NCI-H460 (cell line): ENCODE measurements around the gene NT5C2. TPM values are rescaled to one million over a fixed set of nuclear protein-coding genes. Genes with fewer than 3 reads are reported as not detected.
"Not testable (repeated sequence)": the region's sequence is repeated elsewhere in the genome, so short reads cannot be mapped to it uniquely, and the experiment has no call there.

Source experiments
- DNase-seq: peaks from one replicate; pipeline ENCODE4 v3.0.0-alpha.2; 2016; ENCODE audit warnings: low read depth; ENCODE audit errors: extremely low read depth
- total RNA-seq: library from RNA; depleted of rRNA; stranded (reverse); fragments of >200 nt; shearing (Covaris generic); gene quantifications from 2 replicates; pipeline ENCODE4 v1.2.3, GENCODE V29; 2014

NT5C2 gene
- total RNA-seq, 1 experiment from 2014 or later = 220 TPM

GRCh38 chr10:103095005-103095404 lies 98.1 kb downstream of the NT5C2 start:
- DNase-seq = no peak

- DNase-seq = no peak
Observed at GRCh38 chr10:103090911-103091310, 102.2 kb downstream of the NT5C2 start.

DNA sequence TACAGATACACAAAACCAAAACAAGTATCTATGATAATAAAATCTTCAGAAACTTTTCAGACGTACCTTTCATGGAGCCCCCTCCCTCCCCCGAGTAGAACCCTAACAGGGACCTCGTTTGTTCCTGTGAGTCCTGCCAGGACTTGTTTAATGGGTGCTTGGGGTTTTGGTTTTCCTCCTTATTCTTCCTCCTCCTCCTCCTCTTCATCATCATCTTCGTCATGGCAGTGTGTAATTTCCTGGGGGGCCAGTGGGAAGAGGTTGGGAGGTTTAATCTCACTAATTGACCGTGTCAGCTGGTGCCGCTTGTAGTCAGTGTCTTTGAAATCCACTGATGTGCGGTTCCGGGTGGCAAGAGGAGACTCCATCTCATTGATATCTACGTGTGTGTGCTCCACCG lies 103.6 kb downstream of the NT5C2 start:
- no peak for DNase-seq

GRCh38 chr10:103086799-103087198 lies 106.3 kb downstream of the NT5C2 start:
- DNase-seq = no peak

DNA sequence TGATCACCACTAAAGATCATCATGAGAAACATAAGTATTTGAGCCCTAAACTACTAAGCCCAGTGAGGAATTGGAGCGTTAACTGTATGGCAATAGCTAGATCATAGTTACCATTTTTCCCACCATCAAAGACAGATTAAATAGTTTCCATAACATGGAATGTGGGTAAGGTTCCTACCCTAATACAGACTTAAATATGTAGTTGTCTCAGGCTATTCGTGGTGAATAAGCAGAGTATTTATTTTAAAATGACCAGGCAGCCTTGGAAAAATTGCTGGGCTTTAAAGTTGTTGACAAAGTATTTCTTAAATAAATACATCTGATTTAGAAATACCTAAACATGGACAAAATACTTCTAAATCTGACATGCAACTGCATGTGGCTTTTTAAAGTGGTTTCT lies 106.8 kb downstream of the NT5C2 start:
- DNase-seq = no peak

DNA sequence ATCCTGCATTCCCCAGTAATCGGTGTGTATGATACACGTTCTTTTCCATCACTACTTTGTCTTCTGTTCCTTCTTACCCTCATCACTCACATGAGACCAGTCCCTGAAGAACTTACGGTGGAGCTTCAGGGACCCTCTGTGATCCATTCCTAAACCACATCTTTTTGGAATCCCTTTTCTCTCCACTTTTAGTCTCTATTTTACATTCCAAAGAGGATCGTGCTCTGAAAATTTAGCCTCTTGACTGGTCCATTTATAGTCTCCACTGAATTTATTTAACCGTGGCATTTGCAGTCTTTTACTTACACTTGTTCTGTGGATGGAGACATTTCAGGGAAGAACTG lies 109.1 kb downstream of the NT5C2 start:
- DNase-seq = no peak

DNA sequence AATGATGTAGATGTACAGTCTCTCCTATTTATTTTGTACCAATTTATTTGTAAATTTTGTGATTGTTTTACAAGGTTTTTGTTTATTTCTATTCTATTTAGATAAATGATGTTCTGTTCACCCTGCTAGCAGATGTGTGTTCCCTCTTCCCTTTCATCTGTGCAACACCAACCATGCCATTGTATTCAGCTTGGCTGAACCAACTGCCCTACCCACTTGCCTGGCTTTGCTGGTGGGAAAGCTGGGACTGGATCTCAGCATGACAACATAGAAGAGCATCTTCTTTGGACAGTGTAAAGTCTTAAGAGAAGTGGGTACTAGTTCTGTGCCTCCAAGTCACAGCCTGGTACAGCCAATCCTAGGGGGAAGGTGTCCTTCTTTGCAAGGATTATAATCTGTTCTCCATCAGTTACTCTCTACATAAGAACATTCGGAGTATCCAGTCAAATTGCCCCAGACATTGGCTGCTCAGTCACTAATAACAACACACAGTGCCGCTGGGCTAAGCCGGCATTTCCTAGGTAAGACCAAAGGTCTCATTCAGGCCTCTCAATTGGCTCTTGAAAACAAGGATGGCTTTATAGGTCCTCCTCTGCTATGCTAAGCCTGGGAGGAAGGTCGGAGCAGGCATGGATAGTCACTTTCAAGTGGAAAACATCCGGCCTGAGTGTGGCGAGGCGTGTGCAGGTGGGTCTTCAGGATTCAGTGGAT lies 109.7 kb downstream of the NT5C2 start:
- no peak for DNase-seq

DNA sequence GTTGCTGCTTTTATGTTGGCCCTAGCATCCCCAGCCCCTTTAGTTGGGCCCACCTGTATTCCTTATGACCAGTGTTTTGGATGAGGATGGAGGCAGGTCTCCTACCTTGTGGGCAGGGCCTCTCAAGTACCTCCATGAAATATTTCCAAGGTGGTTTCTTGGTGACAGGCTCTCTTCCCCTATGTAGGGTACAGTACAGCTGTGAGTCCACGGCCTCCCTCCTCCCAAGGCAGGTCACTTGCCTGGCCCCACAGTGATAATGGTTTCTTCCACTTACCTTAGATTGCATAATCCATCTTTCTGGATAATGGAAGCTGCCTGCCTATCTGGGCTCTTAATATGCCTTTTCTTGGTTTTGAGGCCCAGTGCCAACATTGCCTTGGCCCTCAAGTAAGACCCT lies 110.4 kb downstream of the NT5C2 start:
- DNase-seq = no peak

GRCh38 chr10:103080891-103081581 lies 112.0 kb downstream of the NT5C2 start:
- DNase-seq = no peak

DNA sequence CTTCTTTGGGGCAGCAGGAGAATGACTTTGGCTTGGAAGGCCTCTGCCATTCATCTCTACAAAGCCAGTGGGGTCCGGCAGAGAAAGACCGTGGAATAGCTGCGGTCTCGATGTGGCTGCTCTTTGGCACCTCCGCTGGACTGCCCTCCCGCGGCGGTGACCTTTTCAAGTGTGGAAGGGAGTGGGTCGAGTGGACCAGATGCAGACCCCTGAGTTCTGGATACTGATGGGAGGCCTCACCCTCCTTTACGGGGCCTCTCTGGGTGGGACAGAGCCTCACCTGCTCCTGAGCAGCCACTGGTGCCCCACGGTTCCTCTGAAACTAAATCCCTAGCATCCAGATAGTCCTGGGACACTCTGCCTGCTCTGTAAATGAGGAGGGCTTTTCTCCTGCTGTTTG lies 113.1 kb downstream of the NT5C2 start:
- no peak for DNase-seq

DNA sequence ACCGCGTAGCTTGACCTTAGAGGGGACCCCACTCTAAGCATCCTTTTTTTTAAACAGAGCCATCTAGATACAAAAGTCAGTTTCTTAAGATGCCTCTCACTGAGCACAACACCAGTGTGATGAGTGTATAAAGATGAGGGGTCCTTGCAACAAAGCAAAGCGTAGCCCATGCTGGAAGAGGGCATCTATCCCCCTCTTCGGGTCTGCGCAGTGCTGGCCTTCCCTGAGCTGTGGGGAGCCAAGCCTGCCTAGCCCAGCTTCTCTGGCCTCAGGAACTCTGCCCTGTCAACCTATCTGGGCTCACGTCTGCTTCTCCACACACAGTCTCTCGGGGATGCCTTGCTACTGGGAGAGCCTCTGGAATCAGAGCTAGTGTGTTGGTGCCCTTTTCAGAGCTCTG lies 114.0 kb downstream of the NT5C2 start:
- no peak for DNase-seq

- DNase-seq = no peak
Observed at GRCh38 chr10:103078676-103079075, 114.4 kb downstream of the NT5C2 start.

- DNase-seq = no peak
Observed at GRCh38 chr10:103078309-103078615, 114.8 kb downstream of the NT5C2 start.

DNA sequence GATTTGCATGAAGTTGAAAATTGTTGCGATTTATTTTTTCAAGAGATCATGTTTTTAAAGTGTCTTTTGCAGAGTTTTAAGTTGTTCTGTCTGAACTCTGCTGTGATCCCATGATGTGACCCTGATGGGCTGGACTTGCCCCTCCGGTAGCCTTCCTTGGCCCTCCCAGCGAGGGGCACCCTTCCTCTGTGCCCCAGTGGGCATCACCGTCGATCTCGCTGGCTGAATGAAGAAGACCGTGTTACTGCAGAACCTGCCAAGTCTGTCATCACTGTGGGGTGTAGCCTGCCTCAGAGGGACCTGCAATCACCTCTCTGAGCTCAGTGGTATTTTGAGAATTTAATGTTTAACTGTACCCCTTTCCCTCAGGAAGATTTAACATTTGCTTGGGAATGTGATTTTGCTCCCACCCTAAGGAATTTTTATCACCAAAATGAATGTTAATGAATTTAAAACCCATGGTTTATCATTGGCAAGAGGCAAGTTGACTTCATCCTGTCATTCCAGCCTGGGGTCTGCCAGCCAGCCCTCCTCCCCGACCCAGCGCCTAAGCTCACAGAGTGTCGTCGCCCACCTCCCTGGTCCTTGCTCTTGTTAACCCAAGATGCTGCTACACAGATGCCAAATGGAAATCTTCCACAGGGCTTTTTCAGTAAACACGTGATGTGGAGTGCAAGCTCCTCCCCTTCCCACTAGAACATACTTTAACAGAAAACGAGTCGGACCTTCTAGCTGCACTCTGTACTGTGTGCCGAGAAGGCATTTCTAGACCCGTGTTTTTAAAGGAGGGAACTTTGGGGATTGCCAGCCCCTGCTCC lies 115.4 kb downstream of the NT5C2 start:
- no peak for DNase-seq

DNA sequence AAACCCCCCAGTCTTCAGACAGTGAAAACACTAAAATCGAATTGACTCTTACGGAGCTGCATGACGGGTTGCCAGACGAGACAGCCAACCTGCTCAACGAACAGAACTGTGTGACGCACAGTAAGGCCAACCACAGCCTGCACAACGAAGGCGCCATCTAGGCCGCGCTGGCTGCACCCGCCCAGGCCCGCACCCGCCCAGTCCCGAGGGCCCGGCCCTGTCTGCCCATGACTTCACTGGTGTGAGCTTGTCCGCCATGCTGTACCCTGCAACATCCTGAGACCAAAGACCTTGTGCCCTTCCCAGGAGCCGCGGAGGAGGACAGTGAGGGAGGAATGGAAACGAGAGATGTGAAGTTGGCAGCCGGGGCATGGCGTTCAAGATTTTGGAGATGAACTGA lies 116.1 kb downstream of the NT5C2 start:
- DNase-seq = no peak

DNA sequence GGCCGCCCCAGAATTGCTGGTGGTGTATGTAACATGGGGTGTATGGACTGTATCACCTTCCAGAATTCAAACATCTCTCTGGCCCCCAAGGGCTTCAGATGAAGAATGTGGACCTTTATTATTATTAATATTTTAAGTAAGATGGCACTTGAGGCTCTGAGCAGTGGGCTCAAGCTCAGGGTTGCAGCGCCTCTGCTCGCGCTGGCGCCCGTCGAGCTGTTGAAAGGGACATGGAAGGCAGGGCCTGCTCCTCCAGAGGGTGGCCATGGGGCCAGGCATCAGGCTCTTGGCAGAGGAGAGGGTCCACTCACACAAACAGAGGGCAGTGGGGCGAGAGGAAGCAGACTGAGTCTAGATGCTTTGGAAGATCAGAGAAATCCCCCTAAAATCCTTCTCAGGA lies 120.2 kb downstream of the NT5C2 start:
- no peak for DNase-seq

- DNase-seq = no peak
Observed at GRCh38 chr10:103072276-103072675, 120.8 kb downstream of the NT5C2 start.

GRCh38 chr10:103069453-103070331 lies 123.4 kb downstream of the NT5C2 start:
- peak; percentile 38 for DNase-seq

DNA sequence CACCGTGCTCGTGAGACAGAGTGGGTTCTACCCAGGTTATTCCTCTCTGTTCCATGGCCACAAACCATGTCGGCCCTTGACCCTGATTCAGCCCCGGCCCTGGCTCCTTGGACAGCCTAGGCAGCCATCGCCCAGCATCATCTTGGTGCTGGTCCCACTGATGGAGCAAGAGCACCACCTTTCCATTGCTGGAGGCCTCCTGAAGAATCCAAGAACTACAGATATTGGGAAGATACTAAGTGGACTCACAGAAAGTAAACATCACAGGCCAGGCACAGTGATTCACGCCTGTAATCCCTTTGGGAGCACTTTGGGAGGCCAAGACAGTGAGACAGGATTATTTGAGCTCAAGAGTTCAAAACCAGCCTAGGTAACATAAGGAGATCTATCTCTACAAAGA lies 125.1 kb downstream of the NT5C2 start:
- no peak for DNase-seq

DNA sequence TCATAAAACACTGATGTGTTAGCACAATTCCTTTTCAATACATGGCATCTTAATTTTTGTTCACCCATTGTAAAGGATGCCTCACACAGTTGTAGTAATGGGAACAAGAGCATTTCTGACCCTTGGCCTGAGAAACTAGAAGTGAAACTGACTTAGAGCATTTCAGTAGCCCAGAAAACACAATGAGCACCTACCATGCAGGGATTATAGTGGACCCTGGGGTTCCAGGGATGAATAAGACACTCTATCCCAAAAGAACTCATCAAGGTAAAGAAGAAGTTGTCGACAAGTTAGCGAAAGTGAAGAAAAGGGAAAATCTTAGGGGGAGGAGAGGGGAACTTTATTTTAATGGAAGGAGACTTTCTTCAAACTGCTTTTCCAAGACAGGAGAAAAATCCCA lies 125.6 kb downstream of the NT5C2 start:
- no peak for DNase-seq

DNA sequence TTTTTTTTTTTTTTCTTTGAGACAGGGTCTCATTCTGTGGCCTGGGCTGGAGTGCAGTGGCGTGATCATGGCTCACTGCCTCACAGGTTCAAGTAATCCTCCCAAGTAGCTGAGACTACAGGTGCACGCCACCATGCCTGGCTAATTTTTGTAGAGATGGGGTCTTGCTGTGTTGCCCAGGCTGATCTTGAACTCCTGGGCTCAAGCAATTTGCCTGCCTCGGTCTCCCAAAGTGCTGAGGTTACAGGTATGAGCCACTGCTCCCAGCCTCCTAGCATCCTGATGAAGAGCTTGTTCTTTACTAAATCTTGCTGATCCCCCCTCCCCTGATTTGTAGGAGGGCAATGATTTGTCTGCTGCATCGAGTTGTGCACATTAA lies 126.0 kb downstream of the NT5C2 start:
- not testable (repeated sequence) for DNase-seq
